GM19395 (cell line): ENCODE results near the gene RPIA.
"Not testable (repeated sequence)": the region's sequence is repeated elsewhere in the genome, so short reads cannot be mapped to it uniquely, and the experiment has no call there.

Experiments
- ATAC-seq: cut with Tn5 transposase; IDR thresholded peaks from one replicate; pipeline ENCODE4 v1.9.1; 2021; ENCODE audit warnings: mild to moderate bottlenecking, moderate library complexity; ENCODE audit not compliant: unreplicated experiment

RPIA gene

DNA sequence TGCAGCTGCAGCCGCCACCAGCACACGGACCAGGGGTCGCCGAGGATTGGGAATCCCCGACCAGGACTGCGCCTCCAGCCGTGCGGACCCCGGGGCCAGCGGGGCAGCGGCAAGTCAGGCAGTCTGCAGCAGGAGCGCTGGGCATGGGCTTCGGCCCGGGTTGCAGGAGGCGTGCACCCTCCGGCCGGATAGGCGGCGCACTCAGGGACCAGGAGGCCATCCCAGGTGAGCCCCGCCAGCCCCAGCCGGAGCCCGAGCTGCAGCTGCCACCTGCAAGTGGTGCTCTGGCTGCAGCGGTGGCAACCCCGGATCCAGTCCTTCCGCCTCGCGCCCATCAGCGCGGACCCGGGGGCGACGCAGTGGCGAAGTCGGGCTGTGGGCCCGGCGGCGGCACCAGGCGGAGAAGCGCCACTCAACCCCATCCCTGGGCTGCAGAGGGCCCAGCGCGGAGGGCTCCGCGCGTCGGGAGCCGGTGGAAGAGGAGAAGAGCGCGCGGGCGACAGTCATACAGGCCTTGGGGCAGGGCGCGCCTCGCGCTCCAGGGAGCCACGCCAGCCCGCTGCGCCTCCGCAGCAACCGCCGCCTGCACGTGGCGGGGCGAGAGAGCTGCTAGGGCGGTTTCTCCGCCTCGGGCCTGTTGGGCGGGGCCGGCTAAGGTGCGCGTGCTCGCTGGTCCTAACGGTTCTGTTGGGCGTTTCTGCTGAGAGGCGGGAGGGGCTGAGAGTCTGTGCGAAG, 73.8 kb downstream of the RPIA start:
- ATAC-seq, result no peak

- ATAC-seq, result not testable (repeated sequence)
Observed at GRCh38 chr2:88765889-88766481, 74.5 kb downstream of the RPIA start.

DNA sequence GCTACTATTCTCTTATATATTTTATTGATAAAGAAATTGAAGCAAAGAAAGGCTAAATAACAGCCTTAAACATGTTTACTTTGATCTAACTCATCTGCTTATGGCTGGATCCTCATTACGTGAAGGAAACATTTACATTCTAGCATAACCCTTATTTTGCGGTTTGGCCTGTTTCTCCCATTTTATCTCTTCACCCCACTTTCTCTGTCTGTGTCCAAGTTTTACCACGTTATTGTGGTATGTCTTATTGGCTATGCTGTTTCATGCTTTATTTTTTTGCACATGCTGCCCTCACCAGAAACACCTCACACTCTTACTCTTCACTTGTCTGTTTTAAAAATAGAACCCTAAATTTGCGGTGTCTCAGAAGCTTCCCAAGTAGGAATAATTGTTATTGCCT, 78.5 kb downstream of the RPIA start:
- no peak for ATAC-seq

DNA sequence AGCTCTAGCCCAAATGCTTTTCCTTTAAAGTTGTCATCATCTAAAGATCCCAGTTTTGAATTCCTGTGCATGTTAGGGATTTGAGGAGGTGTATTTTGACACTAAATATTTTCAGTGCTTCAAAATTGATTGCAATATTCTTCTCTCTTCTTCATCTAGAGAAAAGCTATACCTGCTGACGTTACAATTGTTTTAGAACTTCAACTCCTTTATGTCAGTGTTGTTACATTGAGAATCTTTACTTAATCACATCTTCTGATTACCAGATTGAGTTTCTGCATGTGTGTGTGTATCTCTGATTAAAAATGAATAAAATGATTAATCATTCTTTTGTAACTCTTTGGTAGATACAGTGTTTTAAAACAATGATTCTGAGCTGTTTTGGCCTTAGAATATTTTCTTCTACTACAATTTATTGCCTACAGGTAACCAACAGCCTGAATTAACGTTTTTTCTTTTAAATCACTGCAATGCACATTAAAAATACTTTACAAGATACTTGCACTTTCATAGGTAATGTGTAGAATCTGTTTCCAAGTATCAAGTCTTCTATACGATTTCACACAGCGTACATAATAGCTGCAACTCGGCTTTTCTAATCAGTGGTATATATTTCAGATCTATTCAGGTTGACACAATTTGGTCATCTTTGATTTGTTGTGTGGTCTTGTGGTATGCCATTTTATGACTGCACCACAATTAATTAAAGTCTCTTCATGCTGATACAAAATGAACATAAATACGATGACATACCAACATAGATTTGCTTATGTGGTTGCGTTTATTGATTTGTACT, 82.0 kb downstream of the RPIA start:
- ATAC-seq, result not testable (repeated sequence)

DNA sequence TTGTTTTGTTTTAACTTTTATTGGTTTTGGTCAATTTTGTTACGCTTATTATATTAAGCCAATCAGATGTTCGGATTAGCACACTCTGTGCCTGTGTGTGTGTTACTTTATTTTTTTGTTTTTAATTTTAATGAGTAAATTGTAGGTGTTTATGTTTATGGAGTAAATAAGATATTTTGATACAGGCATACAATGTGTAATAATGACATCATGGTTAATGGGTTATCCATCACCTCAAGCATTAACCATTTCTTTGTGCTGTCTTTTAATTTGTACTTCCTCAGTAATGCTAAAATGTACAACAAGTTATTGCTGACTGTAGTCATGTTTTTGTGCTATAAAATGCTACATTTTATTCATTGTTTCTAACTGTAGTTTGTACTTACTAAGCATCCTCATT, 97.7 kb downstream of the RPIA start:
- not testable (repeated sequence) for ATAC-seq

- ATAC-seq, result not testable (repeated sequence)
Observed at GRCh38 chr2:88795932-88796331, 104.5 kb downstream of the RPIA start.

- not testable (repeated sequence) for ATAC-seq
Observed at GRCh38 chr2:88796523-88796922, 105.0 kb downstream of the RPIA start.

DNA sequence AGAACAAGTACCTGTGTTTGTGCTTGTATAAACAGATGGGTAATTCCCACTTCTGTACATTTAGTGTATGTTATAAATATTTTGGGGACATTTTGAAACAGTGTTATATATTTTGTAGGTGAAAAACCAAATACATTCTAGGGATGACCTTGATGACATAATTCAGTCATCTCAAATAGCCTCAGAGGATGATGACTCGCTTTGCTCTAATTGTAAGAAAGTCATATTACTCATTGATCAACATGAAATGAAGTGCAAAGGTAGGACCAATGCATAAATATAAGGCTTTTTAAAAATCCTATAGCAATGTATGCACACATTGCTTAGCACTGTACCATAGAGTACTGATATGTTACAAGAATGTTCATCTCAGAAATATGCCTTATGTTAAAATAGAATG, 105.7 kb downstream of the RPIA start:
- not testable (repeated sequence) for ATAC-seq
